Esophagus squamous epithelium (tissue), 4 donors: ENCODE results near the gene PCDHB5.

ENCODE experiments used
- CTCF ChIP-seq, 6 experiments: fragments of 450-650 bp in 4 of 6; fragments of 200-600 bp in 2 of 6; sonication (generic) in 2 of 6; IDR thresholded peaks; one replicate each; pipeline ENCODE4 v1.5.1; 2016 to 2019; ENCODE audit warnings: antibody characterized with exemption in 6 of 6, mild to moderate bottlenecking in 4 of 6, moderate library complexity in 4 of 6
- POLR2A ChIP-seq, 4 donors: fragments of 450-650 bp; IDR thresholded peaks; one replicate each; pipeline ENCODE4 v1.6.1; 2017; ENCODE audit warnings: antibody characterized with exemption in 4 of 4, mild to moderate bottlenecking in 4 of 4, moderate library complexity in 3 of 4

GRCh38 chr5:141135030-141135717 lies at the start of gene PCDHB5:
- TF ChIP-seq CTCF (IDR thresholded peaks at IDR 0.05) (peak in 1 of 6 experiments; percentile 21), POLR2A (IDR thresholded peaks at IDR 0.05) (no peak)
